CD4-positive, alpha-beta T cell treated with Interleukin-15 for 1 hour (primary cell): ENCODE results near the gene WASHC3.
"Not testable (repeated sequence)": the region's sequence is repeated elsewhere in the genome, so short reads cannot be mapped to it uniquely, and the experiment has no call there.

ENCODE experiments used
- DNase-seq: peaks from one replicate; pipeline ENCODE4 v3.0.0-alpha.2; 2020

WASHC3 gene, protein sequence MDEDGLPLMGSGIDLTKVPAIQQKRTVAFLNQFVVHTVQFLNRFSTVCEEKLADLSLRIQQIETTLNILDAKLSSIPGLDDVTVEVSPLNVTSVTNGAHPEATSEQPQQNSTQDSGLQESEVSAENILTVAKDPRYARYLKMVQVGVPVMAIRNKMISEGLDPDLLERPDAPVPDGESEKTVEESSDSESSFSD

DNA sequence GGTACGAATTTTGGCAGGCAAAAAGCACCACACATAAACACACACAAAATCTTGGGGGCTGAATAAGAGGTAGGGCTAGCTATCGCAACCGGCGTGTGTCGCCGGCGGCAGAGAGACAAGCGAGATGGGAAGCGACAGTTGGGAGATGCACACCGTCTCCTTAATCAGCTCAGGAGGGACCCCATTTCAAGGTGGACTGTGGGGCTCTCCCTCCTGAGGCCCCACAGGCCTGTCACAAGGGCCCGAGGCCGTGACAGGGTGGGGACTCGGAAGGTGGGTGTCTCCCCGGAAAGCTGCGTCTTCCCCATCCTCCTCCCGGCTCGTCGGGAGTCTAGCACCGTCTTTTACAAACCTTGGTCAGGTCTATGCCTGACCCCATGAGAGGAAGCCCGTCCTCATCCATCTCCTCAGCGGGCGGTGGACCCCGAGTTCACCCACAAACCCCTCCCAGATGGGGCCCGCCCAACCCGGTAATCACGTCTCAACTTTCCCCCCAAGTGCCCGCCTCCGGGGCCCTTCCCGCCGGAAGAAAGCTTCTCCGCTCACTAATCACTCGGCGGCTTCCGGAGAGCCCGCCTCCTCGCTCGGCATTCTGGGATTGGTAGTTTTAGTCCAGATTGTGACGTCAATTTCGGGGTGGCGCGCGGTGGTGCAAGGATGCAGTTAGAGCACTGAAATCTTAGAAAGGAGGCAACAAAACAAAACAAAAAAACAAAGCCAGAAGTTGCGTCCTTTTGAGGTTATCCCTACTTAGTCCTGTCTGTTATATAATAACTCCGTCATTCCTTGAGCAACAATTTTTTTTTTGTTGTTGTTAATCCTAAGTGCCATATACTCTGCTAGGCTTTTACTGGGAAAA, at the start of gene WASHC3:
WASHC3 (minus strand) TSS at position 432 of the 859 bp plus-strand sequence; CDS start at position 403, 29 bp downstream.
- DNase-seq, result peak; percentile 94

DNA sequence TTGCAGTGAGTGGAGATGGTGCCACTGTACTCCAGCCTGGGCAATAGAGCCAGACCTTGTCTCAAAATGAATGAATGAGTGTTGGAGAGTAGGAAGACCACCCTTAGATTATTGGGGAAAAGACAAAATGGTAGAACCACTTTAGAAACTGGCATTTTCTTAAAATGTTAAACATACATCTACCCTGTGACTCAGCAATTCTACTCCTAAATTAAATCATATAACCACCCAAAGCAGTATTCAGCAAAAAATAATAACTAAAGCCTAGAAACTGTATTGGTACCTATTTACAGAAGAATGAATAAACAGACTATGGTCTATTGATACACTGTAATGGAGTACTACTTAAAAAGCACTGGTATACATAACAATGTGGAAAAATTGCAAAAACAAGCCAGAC, 49.0 kb upstream of the WASHC3 start:
- DNase-seq, result no peak

DNA sequence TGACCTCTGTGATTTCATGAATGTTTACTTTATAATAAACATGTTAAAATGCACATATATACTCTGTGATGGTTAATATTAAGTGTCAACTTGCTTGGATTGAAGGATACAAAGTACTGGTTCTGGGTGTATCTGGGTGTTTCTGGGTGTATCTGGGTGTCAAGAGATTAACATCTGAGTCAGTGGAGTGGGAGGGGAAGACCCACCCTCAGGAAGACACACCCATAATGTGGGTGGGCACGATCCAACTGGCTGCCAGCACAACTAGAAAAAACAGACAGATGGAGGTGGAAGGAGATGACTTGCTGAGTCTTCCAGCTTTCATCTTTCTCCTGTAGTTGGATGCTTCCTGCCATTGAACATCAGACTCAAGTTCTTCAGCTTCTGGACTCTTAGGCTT, 46.2 kb upstream of the WASHC3 start:
- no peak for DNase-seq

- no peak for DNase-seq
Observed at GRCh38 chr12:102106905-102107304, 45.1 kb upstream of the WASHC3 start.

GRCh38 chr12:102096855-102097254, 35.1 kb upstream of the WASHC3 start:
- no peak for DNase-seq

- DNase-seq, result no peak
Observed at GRCh38 chr12:102095677-102096263, 34.0 kb upstream of the WASHC3 start.

GRCh38 chr12:102093319-102093718, 31.5 kb upstream of the WASHC3 start:
- DNase-seq, result no peak

GRCh38 chr12:102089228-102089835, 27.5 kb upstream of the WASHC3 start:
- not testable (repeated sequence) for DNase-seq

- no peak for DNase-seq
Observed at GRCh38 chr12:102080842-102081241, 19.1 kb upstream of the WASHC3 start.

DNA sequence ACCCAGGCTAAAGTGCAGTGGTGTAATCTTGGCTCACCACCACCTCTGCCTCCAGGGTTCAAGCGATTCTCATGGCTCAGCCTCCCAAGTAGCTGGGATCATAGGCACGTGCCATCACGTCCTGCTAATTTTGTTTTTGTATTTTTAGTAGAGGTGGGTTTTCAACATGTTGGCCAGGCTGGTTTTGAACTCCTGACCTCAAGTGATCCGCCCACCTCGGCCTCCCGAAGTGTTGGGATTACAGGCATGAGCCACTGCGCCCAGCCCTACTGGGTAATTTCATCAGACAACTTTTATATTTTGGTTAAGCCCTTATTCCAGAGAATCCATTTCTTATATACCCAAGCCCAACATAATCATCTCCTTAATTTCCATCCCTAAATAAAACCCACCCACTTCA, 10.3 kb upstream of the WASHC3 start:
- DNase-seq, result not testable (repeated sequence)

DNA sequence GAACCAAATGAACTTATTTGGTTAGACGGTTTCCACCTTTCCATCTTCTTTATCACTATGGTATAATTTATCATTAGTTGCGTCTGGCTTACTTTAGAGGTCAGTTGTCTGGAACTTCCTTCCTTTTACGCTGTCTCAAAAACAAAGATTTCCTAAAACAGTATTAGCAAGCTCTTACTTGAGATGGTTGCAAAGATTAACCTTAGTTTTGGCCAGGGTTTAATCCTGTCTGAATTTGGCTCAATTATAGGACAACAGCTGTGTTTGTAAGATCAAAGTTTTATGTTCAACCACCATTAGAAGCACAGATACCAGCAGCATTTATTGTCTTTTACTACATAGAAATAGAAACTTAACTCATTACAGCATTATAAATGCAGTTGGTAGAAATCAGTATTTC, 7.9 kb upstream of the WASHC3 start:
- no peak for DNase-seq

- no peak for DNase-seq
Observed at GRCh38 chr12:102067574-102068258, 5.9 kb upstream of the WASHC3 start.

- DNase-seq, result no peak
Observed at GRCh38 chr12:102064476-102064875, 2.7 kb upstream of the WASHC3 start.

DNA sequence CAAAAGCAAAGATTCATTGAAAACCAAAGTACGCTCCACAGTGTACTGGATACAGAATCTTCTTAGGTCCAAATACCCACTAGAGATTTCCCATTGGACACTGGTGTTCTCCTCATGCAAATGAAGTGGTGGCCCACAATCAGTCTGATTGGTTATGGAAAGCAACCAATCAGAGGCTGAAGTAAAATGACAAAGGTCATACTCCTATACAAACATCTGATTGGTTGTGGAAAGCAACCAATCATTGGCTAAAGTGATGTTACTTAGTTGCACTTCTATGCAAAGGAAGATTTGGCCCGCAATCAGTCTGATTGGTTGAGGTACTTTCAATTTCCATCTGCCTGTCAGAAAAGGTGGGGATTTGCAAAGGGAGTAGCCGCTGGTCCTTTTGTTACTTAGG, 1.3 kb upstream of the WASHC3 start:
- no peak for DNase-seq

- DNase-seq, result no peak
Observed at GRCh38 chr12:102062419-102062806, 622 bp upstream of the WASHC3 start.

DNA sequence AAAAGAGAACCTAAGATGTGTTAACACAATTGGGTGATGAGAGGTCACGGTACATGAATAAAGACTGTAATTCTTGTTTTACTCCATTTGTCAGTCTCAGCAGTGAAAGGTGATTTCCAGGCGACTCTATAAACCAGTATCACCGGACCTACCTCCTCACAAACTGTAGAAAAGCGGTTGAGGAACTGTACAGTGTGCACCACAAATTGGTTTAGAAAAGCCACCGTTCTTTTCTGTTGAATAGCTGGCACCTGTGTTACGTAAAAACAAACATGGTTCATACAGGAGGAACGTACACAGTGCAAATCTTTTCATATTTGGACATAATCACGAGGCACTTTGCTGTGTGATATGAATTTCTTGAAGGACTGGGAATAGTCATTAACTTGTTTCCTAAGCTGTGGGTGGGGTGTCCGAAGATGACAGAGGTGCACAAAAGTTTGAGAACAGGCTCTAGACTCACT, 663 bp downstream of the WASHC3 start:
- DNase-seq, result peak; percentile 28

GRCh38 chr12:102059343-102059742, 2.4 kb downstream of the WASHC3 start:
- no peak for DNase-seq

GRCh38 chr12:102054345-102054744, 7.4 kb downstream of the WASHC3 start:
- DNase-seq, result no peak

DNA sequence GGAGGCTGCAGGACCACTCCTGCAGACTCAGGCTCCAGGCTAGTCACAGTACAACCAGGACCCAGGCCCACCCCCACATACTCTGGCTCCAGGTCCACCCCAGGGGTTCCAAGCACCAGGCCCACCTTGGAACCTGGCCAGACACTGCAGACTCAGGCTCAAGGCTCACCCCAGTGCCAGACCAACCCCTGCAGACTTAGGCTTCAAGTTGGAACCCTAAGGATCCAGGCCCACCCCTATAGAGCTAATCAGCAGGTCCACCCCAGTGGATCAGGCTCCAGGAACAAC, 8.8 kb downstream of the WASHC3 start:
- no peak for DNase-seq

- no peak for DNase-seq
Observed at GRCh38 chr12:102052192-102053061, 9.4 kb downstream of the WASHC3 start.

GRCh38 chr12:102051431-102051965, 10.3 kb downstream of the WASHC3 start:
- no peak for DNase-seq
